Osteocyte (in vitro differentiated cells): Measurements from ENCODE around the gene SP3. TPM values are rescaled to one million over a fixed set of nuclear protein-coding genes. Genes with fewer than 3 reads are reported as not detected.

ENCODE experiments used
- DNase-seq: peaks from one replicate; pipeline ENCODE4 v3.0.0; 2021; ENCODE audit warnings: mixed read lengths; ENCODE audit not compliant: unreplicated experiment; ENCODE audit errors: extremely low spot score
- H3K27ac Mint-ChIP-seq: one replicate; pipeline ENCODE4 v1.8.0; 2021; ENCODE audit warnings: mild to moderate bottlenecking, mixed read lengths; ENCODE audit not compliant: unreplicated experiment
- H3K27me3 Mint-ChIP-seq: one replicate; pipeline ENCODE4 v1.8.0; 2021; ENCODE audit warnings: mixed read lengths; ENCODE audit not compliant: unreplicated experiment
- H3K36me3 Mint-ChIP-seq: one replicate; pipeline ENCODE4 v1.8.0; 2021; ENCODE audit warnings: mixed read lengths; ENCODE audit not compliant: unreplicated experiment
- H3K4me1 Mint-ChIP-seq: one replicate; pipeline ENCODE4 v1.8.0; 2021; ENCODE audit warnings: mixed read lengths; ENCODE audit not compliant: unreplicated experiment
- H3K4me3 Mint-ChIP-seq: one replicate; pipeline ENCODE4 v1.8.0; 2021; ENCODE audit warnings: mild to moderate bottlenecking, moderate library complexity, mixed read lengths; ENCODE audit not compliant: unreplicated experiment
- H3K9me3 Mint-ChIP-seq: one replicate; pipeline ENCODE4 v1.8.0; 2021; ENCODE audit warnings: mixed read lengths; ENCODE audit not compliant: unreplicated experiment
- CTCF ChIP-seq: fragments of 200-600 bp; sonication (generic); IDR thresholded peaks from 2 replicates; pipeline ENCODE4 v1.5.0; 2021; ENCODE audit warnings: antibody characterized with exemption, mild to moderate bottlenecking, moderate library complexity
- total RNA-seq: library from RNA; stranded (reverse); gene quantifications from 2 replicates; pipeline ENCODE4 v1.2.1, GENCODE V29; 2021

Gene SP3
- total RNA-seq, 1 donor from 2014 or later, result 80.3 TPM

GRCh38 chr2:174007010-174007409 lies 41.8 kb upstream of the SP3 start:
- no peak for DNase-seq
- H3K4me1 Mint-ChIP-seq, result peaks cover 30% of the 10 kb centered on the region
- no peak overlapping the region for H3K27ac Mint-ChIP-seq
- H3K36me3 Mint-ChIP-seq, result no peaks in the 10 kb centered on the region
- no peaks in the 10 kb centered on the region for H3K9me3 Mint-ChIP-seq
- TF ChIP-seq CTCF, result no peak
- H3K4me3 Mint-ChIP-seq, result no peak overlapping the region
- peaks cover 3% of the 10 kb centered on the region for H3K27me3 Mint-ChIP-seq

- no peak for DNase-seq
- H3K27me3 Mint-ChIP-seq, result peaks cover 2% of the 10 kb centered on the region
- H3K4me1 Mint-ChIP-seq, result peaks cover 28% of the 10 kb centered on the region
- TF ChIP-seq CTCF, result no peak
- no peak overlapping the region for H3K27ac Mint-ChIP-seq
- no peaks in the 10 kb centered on the region for H3K36me3 Mint-ChIP-seq
- H3K9me3 Mint-ChIP-seq, result no peaks in the 10 kb centered on the region
- H3K4me3 Mint-ChIP-seq, result no peak overlapping the region
Measured at GRCh38 chr2:174005801-174006419, 40.7 kb upstream of the SP3 start.

GRCh38 chr2:174004905-174005605 lies 39.9 kb upstream of the SP3 start:
- Mint-ChIP-seq H3K27ac (no peak overlapping the region), H3K36me3 (no peaks in the 10 kb centered on the region), H3K27me3 (peaks cover 5% of the 10 kb centered on the region), H3K4me3 (no peak overlapping the region), H3K4me1 (peaks cover 25% of the 10 kb centered on the region), H3K9me3 (no peaks in the 10 kb centered on the region)
- DNase-seq, result no peak
- no peak for TF ChIP-seq CTCF

- H3K36me3 Mint-ChIP-seq, result no peaks in the 10 kb centered on the region
- no peak overlapping the region for H3K4me3 Mint-ChIP-seq
- H3K27me3 Mint-ChIP-seq, result peaks cover 10% of the 10 kb centered on the region
- peaks cover 15% of the 10 kb centered on the region for H3K4me1 Mint-ChIP-seq
- DNase-seq, result no peak
- no peak for TF ChIP-seq CTCF
- H3K27ac Mint-ChIP-seq, result no peak overlapping the region
- H3K9me3 Mint-ChIP-seq, result no peaks in the 10 kb centered on the region
Measured at GRCh38 chr2:174003720-174004695, 38.8 kb upstream of the SP3 start.
